Ovary (tissue), 9 donors: ENCODE data around the gene PURB. TPM values are rescaled to one million over a fixed set of nuclear protein-coding genes. Genes with fewer than 3 reads are reported as not detected.

ENCODE experiments used
- DNase-seq, 5 donors: peaks; one replicate each; pipeline ENCODE4 v3.0.0-alpha.2; 2019 to 2020
- H3K27ac ChIP-seq, 2 donors: fragments of 200-600 bp; one replicate each; pipeline versions ENCODE4 v1.5.1 to v1.8.0; 2019 to 2022
- H3K27me3 ChIP-seq: fragments of 200-600 bp; one replicate; pipeline ENCODE4 v1.8.0; 2022
- H3K36me3 ChIP-seq: fragments of 200-600 bp; sonication (generic); one replicate; pipeline ENCODE4 v1.5.1; 2019
- H3K4me1 ChIP-seq: one replicate; pipeline ENCODE4 v1.8.1; 2013; ENCODE audit warnings: mild to moderate bottlenecking, moderate library complexity; ENCODE audit not compliant: insufficient read depth
- H3K4me3 ChIP-seq: fragments of 200-600 bp; sonication (generic); one replicate; pipeline ENCODE4 v1.5.1; 2017
- H3K9me3 ChIP-seq, 2 donors: fragments of 200-600 bp in 1 of 2; sonication (generic) in 1 of 2; one replicate each; pipeline versions ENCODE4 v1.5.1 to v1.8.1; 2013 to 2019; ENCODE audit warnings: mild to moderate bottlenecking in 1 of 2, moderate library complexity in 1 of 2
- EP300 ChIP-seq: sonication (generic); formaldehyde crosslinking; IDR thresholded peaks from one replicate; pipeline ENCODE4 v1.6.1; 2017; ENCODE audit warnings: antibody characterized with exemption
- POLR2A ChIP-seq: fragments of 450-650 bp; IDR thresholded peaks from one replicate; pipeline ENCODE4 v1.6.1; 2017; ENCODE audit warnings: antibody characterized with exemption, mild to moderate bottlenecking, moderate library complexity
- WGBS, 3 donors: extraction: QIAGEN DNeasy Blood & Tissue Kit in 1 of 3; methylation state at CpG; one replicate each; pipeline versions ENCODE4 v1.1.5 to v1.1.7; 2013 to 2017; 5-methylcytosine and 5-hydroxymethylcytosine counted together
- intact Hi-C, 4 donors: fragments of 100-400 bp; cut with DNase I; formaldehyde crosslinking; loops; one replicate each; pipeline versions ENCODE4 v1.11.0 to v1.15.1; 2022 to 2023
- polyA plus RNA-seq, 2 donors: library from polyadenylated mRNA; stranded (reverse); fragments of 200-250 nt in 1 of 2; fragments of 350-450 nt in 1 of 2; fragmentation: Illumina TruSeq in 1 of 2; extraction: RNeasy Lipid Tissue Mini Kit (QIAGEN cat#74804) in 1 of 2; gene quantifications; one replicate each; pipeline ENCODE4 v1.2.3, GENCODE V29; 2013 to 2014
- total RNA-seq, 7 donors: library from RNA; depleted of rRNA in 2 of 7; stranded (reverse); fragments of >200 nt in 2 of 7; fragmentation: NEBNext Ultra II Directional in 3 of 7; extraction: Animal tissue kit (Norgen Biotek cat#: 25700) in 3 of 7; gene quantifications; one replicate each; pipeline versions ENCODE4 v1.1.0 to v1.2.4, GENCODE V29; 2016 to 2023
- TF ChIP-seq, protein P1 (sequence below), 3 donors: fragments of 450-650 bp in 2 of 3; fragments of 200-600 bp in 1 of 3; IDR thresholded peaks; one replicate each; pipeline versions ENCODE4 v1.5.1 to v1.8.0; 2016 to 2022; ENCODE audit warnings: antibody characterized with exemption in 3 of 3, mild to moderate bottlenecking in 1 of 3
- donor health status: DM: no; HTN: no; CAD: no; lungs with moderate emphysema.
- donor health status: DM: no; HTN: no; CAD: no.
- donor health status: Bipolar disorder and iron deficiency.
- donor health status: DM: yes; HTN: yes; CAD: no.
- donor health status: DM: no; HTN: no; CAD: no.
- donor health status: DM: yes; HTN: yes; CAD: no.

The PURB gene
- total and polyA plus RNA-seq, 9 donors: 9.6 to 27.3 (median 23.8) TPM

DNA sequence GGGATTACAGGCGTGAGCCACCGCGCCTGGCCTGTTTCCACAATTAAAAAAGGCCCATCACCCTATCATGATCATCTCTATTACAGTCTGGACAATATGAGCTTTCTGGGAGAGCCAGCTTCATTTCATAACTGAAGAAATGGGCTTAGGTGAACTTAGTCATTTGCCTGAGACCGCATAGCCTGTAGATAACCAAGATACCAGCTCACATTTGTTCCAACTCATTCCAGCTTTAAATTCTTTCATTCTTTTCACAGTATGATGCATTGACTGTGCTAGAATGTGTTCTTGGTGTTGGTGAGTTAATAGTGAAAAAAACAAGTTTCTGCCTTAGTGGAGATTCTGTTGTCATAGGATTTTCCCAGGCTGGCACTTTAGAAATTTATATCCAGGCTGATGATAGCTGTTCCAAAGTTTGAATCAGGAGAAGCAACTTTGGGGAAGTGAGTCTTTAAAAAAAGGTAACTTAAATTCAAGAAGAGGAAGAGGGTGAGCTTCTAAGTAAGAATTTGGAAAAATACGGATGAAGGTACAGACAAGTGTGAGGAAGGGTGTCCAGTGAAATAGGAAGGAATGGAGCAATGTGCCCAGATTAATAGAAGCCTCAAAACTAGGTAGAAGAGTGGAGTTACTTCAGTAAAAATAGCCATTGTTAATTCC lies 35.3 kb downstream of the PURB start:
- peaks cover 4% of the 10 kb centered on the region for H3K4me1 ChIP-seq

DNA sequence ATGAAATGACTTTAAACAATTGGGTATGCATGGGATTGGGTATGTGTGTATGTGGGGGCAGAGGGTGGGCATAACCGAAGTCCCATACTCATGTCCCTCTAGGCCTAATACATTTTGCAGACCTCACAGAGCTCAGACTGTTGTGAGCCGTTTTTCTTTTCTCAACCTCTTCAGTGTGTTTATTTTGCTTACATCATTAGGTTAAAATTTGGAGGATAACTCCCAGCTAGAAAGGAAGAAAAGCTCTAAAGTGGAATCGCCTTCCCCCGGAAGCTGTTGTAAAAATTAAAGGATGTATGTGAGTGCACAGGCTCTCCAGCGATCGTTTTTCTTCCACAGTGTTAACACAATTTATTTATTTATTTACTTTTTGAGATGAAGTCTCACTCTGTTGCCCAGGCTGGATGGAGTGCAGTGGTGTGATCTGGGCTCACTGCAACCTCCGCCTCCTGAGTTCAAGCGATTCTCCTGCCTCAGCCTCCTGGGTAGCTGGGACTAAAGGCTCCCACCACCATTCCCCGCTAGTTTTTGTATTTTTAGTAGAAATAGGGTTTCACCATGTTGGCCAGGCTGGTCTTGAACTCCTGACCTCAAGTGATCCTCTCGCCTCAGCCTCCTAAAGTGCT lies 36.0 kb downstream of the PURB start:
- intact Hi-C loops: loop anchor here in 3 of 4 donors (5.0 to 10.0 kb wide), 4 partner anchors 52 to 355 kb away; partner anchors contain the start of genes NUDCD3 (in 1 of the 3), PPIA (in 1 of the 3), TMED4 (in 1 of the 3) and ZMIZ2 (in 1 of the 3)
- DNase-seq: no peak
- Histone ChIP-seq H3K27me3 (no peaks in the 10 kb centered on the region), H3K36me3 (no peaks in the 10 kb centered on the region), H3K4me1 (peaks cover 5% of the 10 kb centered on the region), H3K9me3 (no peaks in the 10 kb centered on the region), H3K4me3 (no peak overlapping the region), H3K27ac (no peak overlapping the region)
- WGBS, 3 donors: 67 to 75% (median 71%) methylated on average over 10 of the region's 10 CpGs
- TF ChIP-seq, protein P1, sequence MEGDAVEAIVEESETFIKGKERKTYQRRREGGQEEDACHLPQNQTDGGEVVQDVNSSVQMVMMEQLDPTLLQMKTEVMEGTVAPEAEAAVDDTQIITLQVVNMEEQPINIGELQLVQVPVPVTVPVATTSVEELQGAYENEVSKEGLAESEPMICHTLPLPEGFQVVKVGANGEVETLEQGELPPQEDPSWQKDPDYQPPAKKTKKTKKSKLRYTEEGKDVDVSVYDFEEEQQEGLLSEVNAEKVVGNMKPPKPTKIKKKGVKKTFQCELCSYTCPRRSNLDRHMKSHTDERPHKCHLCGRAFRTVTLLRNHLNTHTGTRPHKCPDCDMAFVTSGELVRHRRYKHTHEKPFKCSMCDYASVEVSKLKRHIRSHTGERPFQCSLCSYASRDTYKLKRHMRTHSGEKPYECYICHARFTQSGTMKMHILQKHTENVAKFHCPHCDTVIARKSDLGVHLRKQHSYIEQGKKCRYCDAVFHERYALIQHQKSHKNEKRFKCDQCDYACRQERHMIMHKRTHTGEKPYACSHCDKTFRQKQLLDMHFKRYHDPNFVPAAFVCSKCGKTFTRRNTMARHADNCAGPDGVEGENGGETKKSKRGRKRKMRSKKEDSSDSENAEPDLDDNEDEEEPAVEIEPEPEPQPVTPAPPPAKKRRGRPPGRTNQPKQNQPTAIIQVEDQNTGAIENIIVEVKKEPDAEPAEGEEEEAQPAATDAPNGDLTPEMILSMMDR (IDR thresholded peaks at IDR 0.05): no peak
- TF ChIP-seq EP300 (no peak), POLR2A (no peak)

More for the DNA sequence above, 35.3 kb downstream of the PURB start:
- no peak for TF ChIP-seq EP300
- Histone ChIP-seq H3K9me3 (no peaks in the 10 kb centered on the region), H3K27ac (no peak overlapping the region), H3K36me3 (no peaks in the 10 kb centered on the region), H3K4me3 (no peak overlapping the region), H3K27me3 (no peaks in the 10 kb centered on the region)
- no peak for DNase-seq
- whole genome bisulfite sequencing, 3 donors: 77 to 88% (median 84%) methylated on average over 5 of the region's 5 CpGs
- intact Hi-C loops: loop anchor here in 3 of 4 donors (5.0 to 10.0 kb wide), 4 partner anchors 53 to 355 kb away; partner anchors contain the start of genes NUDCD3 (in 1 of the 3), PPIA (in 1 of the 3), TMED4 (in 1 of the 3) and ZMIZ2 (in 1 of the 3)

DNA sequence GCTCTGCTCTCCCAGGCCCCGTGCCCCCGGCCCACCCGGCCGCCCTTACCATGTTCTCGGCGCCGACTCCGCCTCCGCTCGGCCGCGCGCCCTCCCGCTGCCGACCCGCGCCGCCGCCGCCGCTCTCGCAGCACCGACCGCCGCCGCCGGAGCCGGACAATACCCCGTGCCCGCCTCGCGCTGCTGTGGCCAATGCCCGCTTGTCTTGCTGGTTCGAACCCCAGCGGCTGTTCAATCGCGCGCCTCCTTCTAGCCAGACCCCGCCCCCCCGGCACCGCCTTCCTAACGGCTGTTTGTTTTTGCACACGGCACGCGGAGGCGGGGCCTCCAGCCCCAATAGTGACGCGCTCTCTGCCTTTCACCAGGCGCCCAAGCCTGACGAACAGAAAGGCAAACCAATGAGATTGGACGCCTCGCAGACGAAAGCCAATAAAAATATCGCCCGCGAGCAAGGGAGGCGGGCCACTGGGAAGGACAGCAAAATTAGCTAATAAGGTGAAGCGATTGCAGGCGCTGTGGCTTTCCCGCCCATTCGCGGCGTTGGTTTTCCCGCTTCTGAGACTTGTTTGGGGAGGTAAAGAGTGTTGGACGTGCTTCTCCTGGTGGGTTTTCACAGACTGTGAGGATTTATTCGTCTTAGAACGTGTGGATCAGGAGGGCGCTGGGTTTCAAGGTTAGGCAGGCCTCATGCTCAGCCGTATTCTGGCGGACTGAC lies 37.3 kb downstream of the PURB start, which contains the start of gene H2AZ2:
TSS of gene H2AZ2 (minus strand) at position 168 of the 715 bp plus-strand sequence. CDS start at position 52, 116 bp downstream.
- H3K36me3 ChIP-seq: no peaks in the 10 kb centered on the region
- intact Hi-C loops: loop anchor here in 3 of 4 donors (1.0 to 10.0 kb wide), 6 partner anchors 51 to 353 kb away; partner anchors contain the start of genes PPIA (in 2 of the 3), NUDCD3 (in 1 of the 3), OGDH (in 1 of the 3) and TMED4 (in 1 of the 3)
- peaks cover 7% of the 10 kb centered on the region for H3K4me1 ChIP-seq

DNA sequence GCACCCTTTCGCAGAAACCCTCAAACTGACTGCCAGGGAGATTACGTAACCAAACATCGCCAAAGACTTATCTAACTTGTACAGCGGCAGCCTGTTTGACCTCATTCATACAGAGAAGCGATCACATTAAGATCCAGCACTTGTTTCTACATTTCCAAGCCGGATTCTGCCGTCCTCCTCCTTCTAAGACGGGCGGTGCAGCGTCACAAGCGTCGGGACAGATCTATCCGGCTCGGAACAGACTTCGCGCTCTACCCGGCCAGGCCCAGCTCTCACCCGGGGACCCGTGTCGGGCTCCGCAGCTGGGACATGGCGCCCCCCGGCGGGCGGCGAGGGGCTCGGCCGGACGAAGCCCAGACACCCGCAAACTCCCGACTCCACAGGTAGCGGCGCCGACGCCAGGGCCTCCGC lies 37.8 kb downstream of the PURB start:
- peak; percentile 86 to 93 (median 90) for DNase-seq
- Histone ChIP-seq H3K4me3 (peak overlapping the region; percentile 77), H3K36me3 (no peaks in the 10 kb centered on the region), H3K4me1 (peaks cover 9% of the 10 kb centered on the region), H3K27me3 (no peaks in the 10 kb centered on the region), H3K27ac (peak overlapping the region; percentile 92 to 99), H3K9me3 (no peaks in the 10 kb centered on the region)
- intact Hi-C loops: loop anchor here in 3 of 4 donors (1.0 to 10.0 kb wide), 6 partner anchors 50 to 353 kb away; partner anchors contain the start of genes PPIA (in 2 of the 3), NUDCD3 (in 1 of the 3), OGDH (in 1 of the 3) and TMED4 (in 1 of the 3)
- 0 to 2% (median 2%) methylated on average over 21 to 36 of the region's 36 CpGs for WGBS, 3 donors
- no peak for TF ChIP-seq POLR2A
- TF ChIP-seq, protein P1 (IDR thresholded peaks at IDR 0.05): peak; percentile 86 to 96 (median 94)

More for the DNA sequence above, 37.3 kb downstream of the PURB start, which contains the start of gene H2AZ2:
- Histone ChIP-seq H3K4me3 (peak within 1 kb of the TSS; percentile 77), H3K9me3 (no peaks in the 10 kb centered on the region), H3K27ac (peak within 1 kb of the TSS; percentile 92 to 99), H3K27me3 (no peaks in the 10 kb centered on the region)
- peak; percentile 100 for DNase-seq
- WGBS, 3 donors: 0 to 1% (median 1%) methylated on average over 57 to 70 of the region's 70 CpGs
- peak; percentile 95 for TF ChIP-seq POLR2A
- TF ChIP-seq EP300: peak; percentile 50
- TF ChIP-seq, protein P1 (IDR thresholded peaks at IDR 0.05): peak in 1 of 3 donors; percentile 6
